ENCODE results near the gene F7.

F7 gene

DNA sequence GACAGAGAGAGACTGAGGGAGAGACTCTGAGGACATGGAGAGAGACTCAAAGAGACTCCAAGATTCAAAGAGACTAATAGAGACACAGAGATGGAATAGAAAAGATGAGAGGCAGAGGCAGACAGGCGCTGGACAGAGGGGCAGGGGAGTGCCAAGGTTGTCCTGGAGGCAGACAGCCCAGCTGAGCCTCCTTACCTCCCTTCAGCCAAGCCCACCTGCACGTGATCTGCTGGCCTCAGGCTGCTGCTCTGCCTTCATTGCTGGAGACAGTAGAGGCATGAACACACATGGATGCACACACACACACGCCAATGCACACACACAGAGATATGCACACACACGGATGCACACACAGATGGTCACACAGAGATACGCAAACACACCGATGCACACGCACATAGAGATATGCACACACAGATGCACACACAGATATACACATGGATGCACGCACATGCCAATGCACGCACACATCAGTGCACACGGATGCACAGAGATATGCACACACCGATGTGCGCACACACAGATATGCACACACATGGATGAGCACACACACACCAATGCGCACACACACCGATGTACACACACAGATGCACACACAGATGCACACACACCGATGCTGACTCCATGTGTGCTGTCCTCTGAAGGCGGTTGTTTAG is 13.7 kb downstream of the F7 start:
- DNase-seq, result no peak

DNA sequence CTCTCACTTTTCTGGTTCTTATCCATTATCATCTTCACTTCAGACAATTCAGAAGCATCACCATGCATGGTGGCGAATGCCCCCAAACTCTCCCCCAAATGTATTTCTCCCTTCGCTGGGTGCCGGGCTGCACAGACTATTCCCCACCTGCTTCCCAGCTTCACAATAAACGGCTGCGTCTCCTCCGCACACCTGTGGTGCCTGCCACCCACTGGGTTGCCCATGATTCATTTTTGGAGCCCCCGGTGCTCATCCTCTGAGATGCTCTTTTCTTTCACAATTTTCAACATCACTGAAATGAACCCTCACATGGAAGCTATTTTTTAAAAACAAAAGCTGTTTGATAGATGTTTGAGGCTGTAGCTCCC is 14.2 kb downstream of the F7 start:
- DNase-seq, result no peak

DNA sequence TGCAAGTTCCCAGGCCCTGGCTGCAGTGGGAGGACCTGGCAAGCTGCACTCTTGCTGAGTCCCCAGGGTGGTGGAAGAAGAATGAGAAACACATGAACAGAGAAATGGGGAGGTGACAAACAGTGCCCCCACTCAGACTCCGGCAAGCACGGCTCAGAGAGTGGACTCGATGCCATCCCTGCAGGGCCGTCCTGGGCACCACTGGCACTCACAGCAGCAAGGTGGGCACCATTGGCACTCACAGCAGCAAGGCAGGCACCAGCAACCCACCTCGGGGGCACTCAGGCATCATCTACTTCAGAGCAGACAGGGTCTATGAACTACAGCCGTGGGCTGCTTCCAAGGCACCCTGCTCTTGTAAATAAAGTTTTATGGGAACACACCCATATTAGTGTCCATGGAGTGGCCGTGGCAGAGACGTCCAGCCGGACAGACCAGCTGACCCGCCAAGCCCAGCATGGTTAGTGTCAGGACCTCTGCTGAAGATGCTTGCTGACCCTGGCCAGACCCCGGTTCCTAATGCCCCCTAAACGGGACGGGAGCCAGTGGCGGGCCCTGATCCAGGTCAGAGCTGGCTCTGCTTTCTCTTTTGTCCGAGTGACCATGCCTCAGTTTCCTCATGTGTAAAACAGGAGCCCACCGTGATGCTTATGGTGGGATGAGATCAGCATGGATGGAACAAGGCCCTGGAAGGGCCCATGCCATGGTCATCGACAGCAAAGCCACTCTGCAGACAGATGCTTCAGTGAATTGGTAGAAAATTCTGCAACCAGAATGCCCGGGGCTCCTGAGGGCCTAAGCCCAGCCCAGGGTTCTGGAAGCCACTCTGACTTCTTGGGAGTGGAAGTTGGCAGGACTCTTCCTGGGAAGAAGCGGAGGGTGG is 14.9 kb downstream of the F7 start:
- no peak for DNase-seq

DNA sequence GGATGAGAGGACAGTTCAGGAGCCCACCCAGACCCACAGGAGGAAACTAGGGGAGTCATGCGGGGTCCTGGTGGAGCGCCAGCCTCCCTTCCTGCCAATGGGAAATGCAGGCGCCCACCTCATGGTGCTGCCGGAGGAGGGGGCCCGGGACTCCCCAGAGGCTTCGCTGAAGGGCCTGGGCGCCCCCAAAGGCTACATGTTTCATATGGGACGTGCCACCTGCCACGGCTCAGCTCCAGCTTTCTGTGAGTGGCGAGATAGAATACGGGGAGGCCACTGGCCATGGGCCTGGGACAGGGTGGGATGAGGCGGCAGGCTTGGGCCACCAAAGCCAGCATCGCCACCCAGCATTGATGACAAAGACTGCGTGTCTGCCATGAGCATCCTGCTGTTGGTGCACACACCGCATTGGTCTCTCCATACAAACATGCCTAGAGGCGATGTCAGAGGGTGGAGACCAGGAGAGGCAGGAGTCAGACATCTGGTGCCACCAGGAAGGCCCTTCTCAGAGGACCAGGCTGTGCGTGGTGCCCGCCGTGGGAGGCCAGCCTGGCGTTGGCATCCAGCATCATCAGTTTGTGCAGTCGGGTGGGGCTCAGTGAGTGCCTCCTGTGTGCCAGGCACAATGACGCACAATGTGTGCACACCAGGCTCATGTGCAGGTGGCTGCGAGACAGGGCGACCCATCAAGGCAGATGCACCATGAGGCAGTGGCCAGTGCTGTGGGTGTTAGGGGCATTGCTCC is 15.8 kb downstream of the F7 start:
- no peak for DNase-seq

DNA sequence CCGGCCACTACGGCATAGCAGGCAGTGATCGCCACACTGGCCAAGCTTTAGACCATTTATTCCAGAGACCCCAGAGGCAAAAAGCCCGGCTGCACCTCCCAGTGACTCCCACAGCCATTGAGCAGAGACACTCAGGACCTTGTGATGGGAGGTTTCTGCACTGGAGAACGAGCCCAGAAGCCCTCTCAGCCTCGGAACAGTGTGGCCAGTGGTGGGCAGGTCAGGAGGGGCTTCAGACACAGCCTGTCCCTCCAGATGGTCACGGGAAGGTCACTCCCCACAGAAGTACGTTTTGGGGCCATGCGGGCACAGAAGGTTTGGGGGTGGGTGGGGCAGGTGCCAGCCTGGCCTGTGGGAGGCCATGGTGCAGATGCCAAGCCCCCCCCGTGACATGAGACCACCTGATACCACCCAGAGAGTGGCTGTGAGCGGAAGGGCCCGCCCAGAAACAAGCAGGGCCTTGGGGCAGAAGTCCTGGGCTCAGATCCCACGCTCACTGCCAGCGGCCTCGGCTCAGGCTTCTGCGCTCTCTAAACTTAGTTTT is 16.4 kb downstream of the F7 start:
- no peak for DNase-seq

DNA sequence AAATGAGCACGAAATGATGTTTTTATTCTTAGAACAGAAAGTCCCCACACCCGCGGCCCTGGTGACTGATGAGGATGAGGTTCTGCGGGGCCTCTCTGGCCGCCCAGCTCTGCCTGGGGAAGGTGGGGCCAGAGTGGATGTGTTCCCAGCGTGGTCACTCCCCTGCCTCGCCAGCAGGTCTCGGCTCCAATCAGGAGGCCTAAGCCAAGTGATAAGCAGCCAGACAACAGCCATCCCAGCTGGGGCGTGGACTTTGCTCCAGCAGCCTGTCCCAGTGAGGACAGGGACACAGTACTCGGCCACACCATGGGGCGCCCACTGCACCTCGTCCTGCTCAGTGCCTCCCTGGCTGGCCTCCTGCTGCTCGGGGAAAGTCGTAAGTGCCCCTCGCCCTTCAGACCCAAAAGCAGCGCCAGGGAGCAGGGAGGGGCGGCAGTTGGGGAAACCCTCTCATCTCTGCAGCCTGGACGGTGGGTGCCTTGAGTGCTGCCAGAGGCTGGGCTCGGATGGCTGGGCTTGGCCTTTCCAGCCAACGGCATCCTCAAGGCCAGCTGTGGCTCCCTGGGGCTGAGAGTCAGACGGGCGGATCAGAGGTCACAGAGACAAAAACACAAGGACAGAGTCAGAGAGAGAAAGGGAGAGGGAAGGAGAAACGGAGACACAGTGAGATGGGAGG is 17.1 kb downstream of the F7 start, which contains the start of gene F10:
Gene F10, plus strand, starts transcription at position 250 of the 676 bp plus-strand sequence. Its CDS starts 57 bp downstream, at position 307.
- DNase-seq, result no peak

DNA sequence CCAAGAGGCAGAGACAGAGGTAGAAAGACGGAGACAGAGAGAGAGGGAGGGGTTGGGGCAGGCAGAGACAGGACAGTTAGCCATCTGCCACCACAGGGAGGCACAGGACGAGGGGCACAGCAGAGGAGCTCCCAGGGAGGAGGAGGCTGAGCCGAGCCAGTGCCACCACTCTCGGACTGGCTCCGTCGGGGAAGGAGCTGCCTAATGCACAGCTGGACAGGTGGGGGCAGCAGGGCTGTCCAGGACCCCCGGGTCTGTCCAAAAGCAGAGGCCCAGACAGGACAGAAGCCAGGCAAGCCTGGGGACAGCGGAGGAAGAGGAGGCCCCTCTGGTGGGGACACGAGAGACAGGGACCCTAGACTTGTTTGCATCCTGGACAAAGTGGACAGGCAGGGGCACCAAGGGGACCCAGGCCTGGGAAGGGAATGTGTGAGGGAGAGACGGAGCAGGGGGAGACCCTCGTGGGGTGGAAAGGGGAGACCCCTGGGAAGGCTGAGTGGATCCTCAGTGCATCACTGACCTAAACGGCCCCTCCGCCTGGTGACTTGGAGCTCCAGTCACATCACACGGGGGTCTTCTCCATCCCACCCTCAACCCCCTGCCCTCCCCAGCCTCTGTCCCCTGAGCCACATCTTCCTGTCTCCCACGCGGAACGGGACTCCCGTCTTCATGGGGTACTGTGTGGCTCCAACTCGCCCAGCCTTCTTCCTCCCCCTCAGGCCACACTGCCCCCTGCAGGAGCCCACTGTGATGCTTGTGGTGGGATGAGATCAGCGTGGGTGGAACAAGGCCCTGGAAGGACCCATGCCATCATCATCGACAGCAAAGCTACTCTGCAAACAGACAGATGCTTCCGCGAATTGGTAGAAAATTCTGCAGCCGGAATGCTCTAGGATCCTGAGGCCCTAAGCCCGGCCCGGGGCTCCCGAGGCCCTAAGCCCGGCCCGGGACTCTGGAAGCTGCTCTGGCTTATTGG is 17.9 kb downstream of the F7 start:
- DNase-seq, result no peak

DNA sequence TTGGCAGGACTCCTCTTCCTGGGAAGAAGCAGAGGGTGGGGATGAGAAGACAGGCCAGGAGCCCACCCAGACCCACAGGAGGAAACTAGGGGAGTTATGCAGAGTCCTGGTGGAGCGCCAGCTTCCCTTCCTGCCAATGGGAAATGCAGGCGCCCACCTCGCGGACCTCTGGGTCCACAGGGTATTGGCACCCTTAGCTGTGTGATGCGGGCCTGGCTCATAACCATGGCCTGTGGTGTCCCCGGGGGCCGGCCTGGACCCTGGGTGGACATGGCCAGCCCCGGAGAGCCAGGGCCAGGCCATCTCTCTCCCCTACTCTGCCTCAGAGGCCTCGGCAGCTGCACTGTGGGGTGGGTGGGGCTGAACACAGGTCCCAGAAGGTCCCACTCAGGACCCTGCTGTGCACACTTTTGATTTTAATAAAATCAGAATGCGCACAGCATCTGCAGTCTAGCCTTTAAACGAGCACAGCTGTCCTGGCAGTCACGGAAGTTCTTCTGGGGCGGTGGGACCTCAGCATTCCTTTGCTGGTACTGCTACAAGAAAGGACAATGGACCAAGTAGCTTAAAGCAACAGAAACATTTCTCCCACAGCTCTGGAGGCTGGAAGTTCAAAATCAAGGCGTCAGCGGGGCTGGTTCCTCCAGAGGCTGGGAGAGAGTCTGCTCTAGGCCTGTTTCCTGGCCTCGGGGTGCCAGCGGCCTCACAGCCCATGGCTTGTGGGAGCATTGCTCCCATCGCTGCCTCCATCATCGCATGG is 18.8 kb downstream of the F7 start:
- no peak for DNase-seq

DNA sequence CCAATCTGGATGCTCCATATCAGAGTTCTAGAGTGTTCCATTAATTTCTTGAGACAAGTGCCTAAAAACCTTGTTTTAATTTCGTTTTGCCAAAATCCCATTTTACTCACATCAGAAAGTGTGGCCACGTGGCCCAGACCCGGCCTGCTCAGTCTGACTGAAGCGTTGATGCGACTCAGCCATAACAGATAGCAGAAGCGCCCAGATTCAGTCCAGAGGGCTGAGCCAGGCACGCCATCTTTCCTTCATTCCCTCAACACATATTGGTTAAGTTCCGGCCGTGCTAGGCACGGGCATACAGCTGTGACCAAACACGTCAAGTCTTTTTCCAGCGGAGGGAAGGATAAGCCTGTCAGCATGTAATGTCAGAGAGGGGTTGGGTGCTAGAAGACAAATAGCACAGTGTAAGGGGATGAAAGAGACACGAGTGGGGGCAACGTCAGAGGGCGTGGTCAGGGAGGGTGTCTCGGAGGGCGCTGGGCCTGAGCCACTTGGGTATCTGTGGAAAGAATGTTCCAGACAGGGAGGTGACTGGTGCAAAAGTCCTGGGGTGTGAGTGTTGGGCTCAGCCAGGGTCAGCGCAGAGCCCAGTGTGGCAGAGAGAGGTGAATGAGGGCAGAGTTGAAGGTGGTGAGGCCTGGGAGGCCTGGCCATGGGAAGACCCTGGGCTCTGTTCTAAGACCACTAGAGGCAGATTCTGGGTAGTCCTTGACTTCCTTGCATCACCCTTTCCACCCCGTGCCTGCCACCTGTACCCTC is 20.1 kb downstream of the F7 start:
- no peak for DNase-seq

DNA sequence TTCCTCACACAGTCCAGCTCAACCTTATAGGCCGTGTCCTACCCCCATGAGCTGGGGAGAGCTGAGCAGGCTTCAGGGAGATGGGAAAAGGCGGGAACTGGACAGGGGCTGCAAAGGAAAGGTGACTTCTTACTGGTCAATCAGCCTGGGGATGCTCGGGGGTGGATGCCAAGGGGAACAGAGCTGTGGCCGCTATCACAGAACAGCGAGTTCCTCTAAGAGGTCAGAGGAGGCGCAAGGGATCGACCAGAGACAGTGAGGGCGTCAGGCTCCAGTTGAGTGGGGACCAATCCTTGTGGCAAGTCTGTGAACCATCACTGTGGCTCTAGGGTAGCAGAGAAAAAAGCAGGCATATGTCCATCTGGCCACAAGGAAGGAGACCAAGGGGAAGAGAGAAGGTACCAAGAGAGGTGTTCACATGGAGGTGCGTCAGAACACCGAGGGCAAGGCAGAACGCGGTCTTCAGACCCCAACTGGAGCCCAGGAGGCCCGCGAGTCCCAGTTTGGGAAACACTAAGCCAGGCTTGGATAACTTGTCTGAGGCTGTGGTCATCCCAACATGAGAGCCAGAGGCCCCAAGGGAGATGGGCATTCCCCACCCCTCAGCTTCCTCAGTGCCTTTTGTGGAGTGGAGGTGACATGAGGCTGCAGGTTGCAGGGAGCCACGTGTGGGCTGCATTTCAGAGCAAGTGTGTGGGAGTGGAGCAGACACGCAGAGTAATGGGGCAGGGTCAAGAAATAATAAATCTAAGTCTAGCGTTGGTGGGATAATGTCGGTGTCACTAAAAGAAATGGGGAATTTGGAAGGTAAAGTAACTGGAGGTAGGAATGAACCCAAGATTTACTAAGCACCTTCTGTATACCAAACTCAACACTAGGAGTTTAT is 20.9 kb downstream of the F7 start:
- DNase-seq, result no peak

DNA sequence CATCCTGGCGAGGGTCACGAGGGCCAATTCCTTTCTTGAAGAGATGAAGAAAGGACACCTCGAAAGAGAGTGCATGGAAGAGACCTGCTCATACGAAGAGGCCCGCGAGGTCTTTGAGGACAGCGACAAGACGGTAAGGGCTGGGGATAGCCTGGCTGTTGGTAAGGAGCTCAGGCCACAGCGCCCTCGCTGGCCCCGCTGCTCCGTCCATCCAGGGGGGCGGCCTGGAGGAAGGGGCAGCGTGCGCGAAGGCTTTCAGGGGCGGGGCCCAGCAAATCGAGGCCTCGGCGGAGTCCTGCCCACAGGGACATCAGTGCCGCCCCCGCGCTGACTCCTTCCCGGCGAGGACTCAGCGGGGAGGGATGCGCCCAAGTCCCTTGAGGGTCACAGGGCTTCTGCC is 23.9 kb downstream of the F7 start:
- DNase-seq, result no peak

DNA sequence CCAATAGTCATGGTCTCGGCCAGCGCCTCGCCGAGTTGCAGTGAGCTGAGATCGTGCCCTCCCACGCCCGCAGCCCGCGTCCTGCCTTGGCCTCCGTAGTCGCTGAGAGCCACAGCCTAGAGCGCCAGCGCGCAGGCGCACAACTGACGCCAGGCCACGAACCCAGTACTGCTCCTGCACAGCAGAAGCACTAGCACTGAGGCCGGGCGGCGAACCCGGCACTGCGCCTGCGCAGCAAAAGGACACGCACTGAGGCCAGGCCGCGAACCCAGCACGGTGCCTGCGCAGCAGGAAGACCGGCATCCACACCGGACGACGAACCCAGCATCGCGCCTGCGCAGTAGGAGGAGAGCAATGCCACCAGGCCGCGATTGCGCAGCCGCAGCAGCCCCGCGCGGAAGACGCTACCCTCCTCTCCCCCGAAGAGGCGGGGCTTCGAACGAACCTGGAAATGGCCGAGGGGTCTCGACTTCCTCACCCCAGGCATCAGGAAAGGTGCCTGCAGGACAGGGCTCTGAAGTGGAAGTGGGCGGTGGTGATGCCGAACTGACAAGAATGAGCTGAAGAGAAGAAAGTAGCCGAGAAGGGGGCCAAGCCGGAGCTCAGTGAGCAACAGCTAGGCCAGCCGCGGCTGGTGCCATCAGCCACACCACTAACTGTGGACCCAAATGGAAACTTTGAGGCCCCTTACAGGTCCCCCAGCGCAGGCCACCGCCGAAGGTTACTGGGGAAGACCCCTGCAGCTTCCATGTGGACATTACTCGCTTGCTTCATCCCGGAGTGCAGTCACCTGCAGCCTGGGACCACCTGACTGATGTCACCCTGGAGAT is 24.5 kb downstream of the F7 start:
- DNase-seq, result peak in 1 of 5 donors; percentile 22

DNA sequence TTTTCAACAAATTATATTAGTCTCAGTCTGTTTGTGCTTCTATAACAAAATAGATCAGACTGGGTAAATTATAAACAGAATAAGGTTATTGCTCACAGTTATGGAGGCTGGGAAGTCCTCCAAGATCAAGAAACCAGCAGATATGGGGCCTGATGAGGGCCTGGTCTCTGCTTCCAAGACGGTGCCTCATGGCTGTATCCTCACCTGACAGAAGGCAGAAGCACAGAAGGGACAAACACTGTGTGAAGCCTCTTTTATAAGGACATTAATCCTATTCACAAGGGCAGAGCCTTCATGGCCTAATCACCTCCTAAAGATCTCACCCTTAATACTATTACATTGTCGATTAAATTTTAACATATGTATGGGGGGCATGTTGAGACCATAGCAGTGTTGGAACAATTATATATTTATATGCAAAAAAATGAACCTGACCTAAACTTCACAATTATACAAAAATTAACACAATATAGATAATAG is 29.7 kb downstream of the F7 start:
- no peak for DNase-seq

DNA sequence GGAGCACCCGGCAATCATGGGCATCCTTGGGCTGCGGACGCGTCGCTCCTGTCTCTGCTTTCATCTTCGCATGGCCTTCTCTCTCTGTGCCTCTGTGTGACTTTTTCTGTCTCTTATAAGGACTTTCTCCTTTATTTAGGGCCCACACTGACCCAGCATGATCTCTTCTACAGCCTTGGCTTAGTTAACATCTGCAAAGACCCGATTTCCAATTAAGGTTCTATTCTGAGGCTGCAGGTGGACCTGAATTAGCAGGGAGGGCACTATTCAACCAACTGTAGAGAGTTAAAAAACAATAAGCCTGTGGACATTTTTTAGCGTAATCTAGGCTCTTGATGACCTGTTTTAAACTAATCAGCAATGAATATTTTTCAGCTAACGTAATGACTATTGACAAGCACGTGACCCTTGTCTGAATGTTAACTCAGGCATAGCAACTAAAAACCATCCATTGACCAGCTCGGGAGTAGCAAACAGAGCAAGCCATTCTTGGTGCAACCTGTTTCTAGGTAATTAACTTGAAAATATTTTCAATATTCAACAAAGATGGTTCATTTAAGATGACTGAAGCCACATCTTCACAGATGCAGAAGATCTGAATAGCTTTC is 32.2 kb downstream of the F7 start:
- DNase-seq, result no peak

DNA sequence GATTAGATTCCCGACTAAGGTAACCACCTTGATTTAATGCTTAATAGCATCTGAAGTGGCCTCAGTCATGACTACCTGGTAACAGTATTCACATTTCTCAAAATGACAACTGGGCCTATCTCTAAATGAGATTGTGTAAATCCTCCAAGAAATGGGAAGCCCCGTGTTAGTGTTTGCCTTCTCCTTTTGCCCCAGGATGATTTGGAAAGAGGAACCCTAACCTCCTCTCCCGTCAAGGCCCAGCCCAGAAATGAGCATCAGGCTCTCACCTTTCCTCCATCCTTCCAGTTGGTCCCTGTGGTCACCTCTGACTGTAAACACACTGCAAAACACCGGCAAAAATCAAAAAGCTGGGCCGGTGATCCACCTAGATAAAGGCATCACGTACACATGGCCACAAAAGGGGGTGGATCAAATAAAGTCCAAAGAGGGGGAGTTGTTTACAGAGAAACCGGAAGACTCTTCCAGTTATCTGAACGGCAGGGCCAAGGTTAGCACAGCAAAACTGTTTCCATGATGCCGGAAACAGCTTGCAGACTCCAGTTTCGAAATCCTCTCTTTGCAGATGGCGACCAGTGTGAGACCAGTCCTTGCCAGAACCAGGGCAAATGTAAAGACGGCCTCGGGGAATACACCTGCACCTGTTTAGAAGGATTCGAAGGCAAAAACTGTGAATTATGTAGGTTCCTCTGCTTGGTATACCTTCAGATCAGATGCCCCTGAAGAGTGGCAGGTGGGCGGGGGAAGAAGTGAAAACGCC is 33.4 kb downstream of the F7 start:
- no peak for DNase-seq

DNA sequence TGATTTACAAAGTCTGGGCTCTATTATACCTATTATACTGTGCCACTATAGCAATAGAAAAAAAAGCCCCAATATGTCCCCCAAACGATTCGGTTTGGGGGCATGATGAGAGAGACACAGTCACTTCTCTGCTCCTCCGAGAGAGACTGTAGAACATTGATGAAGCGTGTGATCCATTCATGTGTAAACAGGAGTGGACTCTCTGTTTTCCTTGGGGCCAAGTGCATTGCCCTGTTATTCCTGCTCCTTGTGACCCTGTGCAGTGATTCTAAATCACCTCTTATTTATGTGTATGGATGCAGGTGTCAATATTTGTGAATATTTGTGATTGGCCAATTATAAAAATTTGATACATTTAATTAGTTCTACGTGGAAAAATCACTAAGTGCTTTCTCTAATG is 34.0 kb downstream of the F7 start:
- DNase-seq, result no peak

Measured in T-helper 1 cell (primary cell).